GM12878 (cell line): Measurements from ENCODE around the gene CYB5D1. TPM values are rescaled to one million over a fixed set of nuclear protein-coding genes. Genes with fewer than 3 reads are reported as not detected.
A peak's percentile ranks its signal among the peaks of the same experiment; 100 is the strongest.

Source experiments
- ATAC-seq: fragments of 200-7000 bp; cut with Tn5 transposase; 3 replicates; pipeline ENCODE4 v1.9.1; 2020; ENCODE audit warnings: mild to moderate bottlenecking, moderate library complexity
- BruUV-seq: library from RNA; stranded (reverse); fragments of 400-500 nt; replicated peaks from 2 replicates; lab custom pipeline; 2021; lab: Mats Ljungman, UMichigan
- CTCF ChIA-PET: fragments of 300-600 bp; sonication (Branson Sonifier 250); formaldehyde crosslinking; extraction: SDS; loops from one replicate; lab custom pipeline; 2021; ENCODE audit warnings: inconsistent platforms; lab: Yijun Ruan, JAX
- POLR2A ChIA-PET: fragments of 350-600 bp; formaldehyde crosslinking; extraction: SDS; loops from one replicate; lab custom pipeline; 2021; ENCODE audit warnings: inconsistent platforms; lab: Charles Lee
- RAD21 ChIA-PET: fragments of 300-600 bp; sonication (Branson Sonifier 250); formaldehyde crosslinking; loops from one replicate; lab custom pipeline; 2023; ENCODE audit warnings: antibody characterized with exemption; ENCODE audit not compliant: unreplicated experiment; lab: Charles Lee
- SMC1A ChIA-PET: fragments of 300-600 bp; sonication (Branson Sonifier 250); formaldehyde crosslinking; loops from one replicate; lab custom pipeline; 2023; ENCODE audit not compliant: unreplicated experiment, uncharacterized antibody; lab: Charles Lee
- DNase-seq: peaks from one replicate; pipeline ENCODE4 v3.0.0-alpha.2; 2011; ENCODE audit warnings: low read depth, low spot score
- FAIRE-seq: peaks from 3 replicates; lab custom pipeline; 2011; peaks lifted over from hg19 to GRCh38; lab: Jason Lieb, UNC
- H2AFZ ChIP-seq: 2 replicates; pipeline ENCODE4 v1.6.0; 2011; ENCODE audit warnings: low read depth, low read length, control low read depth; ENCODE audit not compliant: control insufficient read depth
- H3K27ac ChIP-seq: 2 replicates; pipeline ENCODE4 v1.5.1; 2011; ENCODE audit warnings: control low read depth; ENCODE audit not compliant: control insufficient read depth, insufficient read depth
- H3K27me3 ChIP-seq, 2 experiments: replicated peaks in 1 of 2; 2 replicates each; pipeline versions ENCODE4 v1.6.0 to v1.6.1; 2011; ENCODE audit warnings: low read length in 1 of 2; ENCODE audit not compliant: control insufficient read depth in 2 of 2, insufficient read depth in 2 of 2
- H3K36me3 ChIP-seq, 2 experiments: 2 replicates each; pipeline ENCODE4 v1.5.1; 2011; ENCODE audit warnings: low read length in 1 of 2; ENCODE audit not compliant: control insufficient read depth in 2 of 2, insufficient read depth in 2 of 2
- H3K4me1 ChIP-seq: 2 replicates; pipeline ENCODE4 v1.6.1; 2011; ENCODE audit warnings: mild to moderate bottlenecking, low read length, moderate library complexity, mixed read lengths; ENCODE audit not compliant: control insufficient read depth, insufficient read depth
- H3K4me2 ChIP-seq: 2 replicates; pipeline ENCODE4 v1.6.0; 2011; ENCODE audit warnings: control low read depth; ENCODE audit not compliant: control insufficient read depth, insufficient read depth
- H3K4me3 ChIP-seq: fragments of 200-600 bp; sonication (generic); 2 replicates; pipeline ENCODE4 v1.5.1; 2016
- H3K79me2 ChIP-seq: 2 replicates; pipeline ENCODE4 v1.6.0; 2011; ENCODE audit warnings: low read length; ENCODE audit not compliant: control insufficient read depth, insufficient read depth
- H3K9ac ChIP-seq: 2 replicates; pipeline ENCODE4 v1.8.0; 2011; ENCODE audit warnings: low read length, control low read depth, mixed read lengths; ENCODE audit not compliant: control insufficient read depth, insufficient read depth
- H3K9me3 ChIP-seq: replicated peaks from 3 replicates; pipeline ENCODE4 v1.5.1; 2011; ENCODE audit warnings: mild to moderate bottlenecking, low read length; ENCODE audit not compliant: control insufficient read depth, insufficient read depth
- H4K20me1 ChIP-seq: 2 replicates; pipeline ENCODE4 v1.6.0; 2011; ENCODE audit not compliant: control insufficient read depth, insufficient read depth
- IKZF1 ChIP-seq: fragments of 450-650 bp; conservative IDR thresholded peaks from 2 replicates; pipeline ENCODE4 v1.6.1; 2017; ENCODE audit warnings: antibody characterized with exemption, mild to moderate bottlenecking
- JUNB ChIP-seq: IDR thresholded peaks from 2 replicates; pipeline ENCODE4 v1.6.1; 2016; ENCODE audit warnings: antibody characterized with exemption, mild to moderate bottlenecking
- JUND ChIP-seq: IDR thresholded peaks from 2 replicates; pipeline ENCODE4 v1.6.1; 2012; ENCODE audit warnings: low read depth, mild to moderate bottlenecking, low read length, improper control_type of control experiment, moderate library complexity
- NRF1 ChIP-seq: conservative IDR thresholded peaks from 2 replicates; pipeline ENCODE4 v1.6.1; 2011; ENCODE audit warnings: mild to moderate bottlenecking, low read depth, low read length, improper control_type of control experiment
- PAX8 ChIP-seq: fragments of 450-650 bp; IDR thresholded peaks from 2 replicates; pipeline ENCODE4 v1.6.1; 2017; ENCODE audit warnings: mild to moderate bottlenecking, moderate library complexity
- POLR2AphosphoS2 ChIP-seq: IDR thresholded peaks from 2 replicates; pipeline ENCODE4 v1.6.1; 2011; ENCODE audit warnings: low read depth, mild to moderate bottlenecking, low read length, improper control_type of control experiment, moderate library complexity
- PRDM15 ChIP-seq: fragments of 450-650 bp; formaldehyde crosslinking; IDR thresholded peaks from 2 replicates; pipeline ENCODE4 v1.4.0; 2020; ENCODE audit warnings: mild to moderate bottlenecking, moderate library complexity
- SMAD5 ChIP-seq: IDR thresholded peaks from 2 replicates; pipeline ENCODE4 v1.6.1; 2016; ENCODE audit warnings: antibody characterized with exemption, low read depth
- SP1 ChIP-seq: IDR thresholded peaks from one replicate; pipeline ENCODE4 v1.6.1; 2011; ENCODE audit warnings: low read depth, low read length
- YBX1 ChIP-seq: fragments of 450-650 bp; IDR thresholded peaks from 2 replicates; pipeline ENCODE4 v1.6.1; 2016; ENCODE audit warnings: antibody characterized with exemption
- ZNF207 ChIP-seq: fragments of 450-650 bp; IDR thresholded peaks from 2 replicates; pipeline ENCODE4 v1.6.1; 2014; ENCODE audit warnings: antibody characterized with exemption, mild to moderate bottlenecking, borderline replicate concordance
- WGBS: methylation state at CpG from one replicate; pipeline ENCODE4 v1.1.6; 2016; ENCODE audit warnings: low lambda C conversion rate; ENCODE audit not compliant: insufficient replicate concordance, insufficient coverage; ENCODE audit errors: missing lambda C conversion rate; 5-methylcytosine and 5-hydroxymethylcytosine counted together
- in situ Hi-C: fragments of 300-500 bp; cut with MboI; formaldehyde crosslinking; loops from 9 replicates; pipeline ENCODE4 v1.14.3; 2018; ENCODE audit warnings: mixed read lengths
- intact Hi-C: fragments of 100-400 bp; cut with micrococcal nuclease; formaldehyde crosslinking; loops from one replicate; pipeline ENCODE4 v1.14.2; 2022; ENCODE audit not compliant: unreplicated experiment
- polyA plus RNA-seq, 11 experiments: library from polyadenylated mRNA; depleted of rRNA in 4 of 11; unstranded in 6 of 11; stranded (reverse) in 5 of 11; fragments of >200 nt; fragmentation: Nextera tagmentation in 4 of 11; fragmentation: Illumina TruSeq in 1 of 11; extraction: Ambion mirVana in 4 of 11; extraction: Trizol in 1 of 11; gene quantifications; 1 replicate in 1 of 11; 2 replicates in 10 of 11; pipeline versions ENCODE4 v1.2.1 to v1.2.3, GENCODE V29; 2011 to 2016; ENCODE audit warnings: inconsistent platforms in 2 of 11, missing spikeins in 2 of 11, low read depth in 1 of 11
- total RNA-seq, 4 experiments: library from RNA; depleted of rRNA in 3 of 4; stranded (reverse); fragments of >200 nt in 3 of 4; fragmentation: Illumina TruSeq in 1 of 4; extraction: Trizol in 1 of 4; gene quantifications; 2 replicates each; pipeline versions ENCODE4 v1.2.1 to v1.2.3, GENCODE V29; 2013 to 2021
- TF ChIP-seq, protein P1 (sequence below): fragments of 450-650 bp; IDR thresholded peaks from 2 replicates; pipeline ENCODE4 v1.6.1; 2017; ENCODE audit warnings: antibody characterized with exemption, mild to moderate bottlenecking, moderate library complexity

Gene CYB5D1
- total and polyA plus RNA-seq, 10 of the 15 experiments (the other 5 are each of a cell fraction or from before 2014, with no cell fraction given) = 1.6 to 8.7 (median 6.4) TPM

GRCh38 chr17:7851438-7852261, 6.2 kb upstream of the CYB5D1 start (continued):
- no peak; the same call in 1 of the 2 replicates for TF ChIP-seq IKZF1
- TF ChIP-seq POLR2AphosphoS2 = no peak; the same call in 1 of the 2 replicates
- no peak for TF ChIP-seq NRF1
- TF ChIP-seq YBX1 = no peak
- peak; percentile 78 for TF ChIP-seq SP1
- TF ChIP-seq SMAD5 = no peak
- no peak for TF ChIP-seq PAX8
- TF ChIP-seq JUND = no peak

GRCh38 chr17:7852262-7852670, 5.5 kb upstream of the CYB5D1 start:
- Histone ChIP-seq H3K36me3 (peaks cover 12 to 20% of the 10 kb centered on the region in 2 experiments; a peak in 3 of 4 replicates), H3K9me3 (no peaks in the 10 kb centered on the region), H3K4me2 (no peak overlapping the region), H3K27ac (no peak overlapping the region), H3K4me1 (peaks cover 26% of the 10 kb centered on the region), H2AFZ (no peak overlapping the region), H3K27me3 (no peaks in the 10 kb centered on the region), H3K79me2 (peaks cover 10% of the 10 kb centered on the region), H3K9ac (no peak overlapping the region), H3K4me3 (no peak overlapping the region), H4K20me1 (no peaks in the 10 kb centered on the region; the same call in 1 of the 2 replicates)
- intact Hi-C loops = no loop called here
- ChIA-PET SMC1A (interaction anchor here (2.3 kb wide), 2 partner anchors 18 to 29 kb away, joined by 8 to 14 read pairs; partner anchors contain the start of gene KDM6B), CTCF (interaction anchor here (1.8 to 3.3 kb wide), 3 partner anchors 19 to 109 kb away, joined by 11 to 47 read pairs (median 12); partner anchors contain the start of gene KDM6B), POLR2A (no interaction called here), RAD21 (interaction anchor here (2.1 kb wide), 1 partner anchor 109 kb away, joined by 8 read pairs; no protein-coding TSS in a partner anchor)
- in situ Hi-C loops = no loop called here
- WGBS = 88% methylated on average over 20 of the region's 20 CpGs
- TF ChIP-seq ZNF207 (no peak), PRDM15 (no peak), JUNB (no peak)
- TF ChIP-seq, protein P1, sequence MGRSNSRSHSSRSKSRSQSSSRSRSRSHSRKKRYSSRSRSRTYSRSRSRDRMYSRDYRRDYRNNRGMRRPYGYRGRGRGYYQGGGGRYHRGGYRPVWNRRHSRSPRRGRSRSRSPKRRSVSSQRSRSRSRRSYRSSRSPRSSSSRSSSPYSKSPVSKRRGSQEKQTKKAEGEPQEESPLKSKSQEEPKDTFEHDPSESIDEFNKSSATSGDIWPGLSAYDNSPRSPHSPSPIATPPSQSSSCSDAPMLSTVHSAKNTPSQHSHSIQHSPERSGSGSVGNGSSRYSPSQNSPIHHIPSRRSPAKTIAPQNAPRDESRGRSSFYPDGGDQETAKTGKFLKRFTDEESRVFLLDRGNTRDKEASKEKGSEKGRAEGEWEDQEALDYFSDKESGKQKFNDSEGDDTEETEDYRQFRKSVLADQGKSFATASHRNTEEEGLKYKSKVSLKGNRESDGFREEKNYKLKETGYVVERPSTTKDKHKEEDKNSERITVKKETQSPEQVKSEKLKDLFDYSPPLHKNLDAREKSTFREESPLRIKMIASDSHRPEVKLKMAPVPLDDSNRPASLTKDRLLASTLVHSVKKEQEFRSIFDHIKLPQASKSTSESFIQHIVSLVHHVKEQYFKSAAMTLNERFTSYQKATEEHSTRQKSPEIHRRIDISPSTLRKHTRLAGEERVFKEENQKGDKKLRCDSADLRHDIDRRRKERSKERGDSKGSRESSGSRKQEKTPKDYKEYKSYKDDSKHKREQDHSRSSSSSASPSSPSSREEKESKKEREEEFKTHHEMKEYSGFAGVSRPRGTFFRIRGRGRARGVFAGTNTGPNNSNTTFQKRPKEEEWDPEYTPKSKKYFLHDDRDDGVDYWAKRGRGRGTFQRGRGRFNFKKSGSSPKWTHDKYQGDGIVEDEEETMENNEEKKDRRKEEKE = no peak
- no peak for DNase-seq
- FAIRE-seq = no peak
- BruUV-seq = no TSS peak
- no peak for ATAC-seq
